GM18507 (cell line): ENCODE results near the gene PXK.
A peak's percentile ranks its signal among the peaks of the same experiment; 100 is the strongest.
"Not testable (repeated sequence)": the region's sequence is repeated elsewhere in the genome, so short reads cannot be mapped to it uniquely, and the experiment has no call there.

Experiments
- DNase-seq: peaks from one replicate; pipeline ENCODE4 v3.0.0; 2011; ENCODE audit warnings: low read depth; ENCODE audit not compliant: insufficient read length; ENCODE audit errors: extremely low spot score
- FAIRE-seq: peaks from 2 replicates; lab custom pipeline; 2011; peaks lifted over from hg19 to GRCh38; lab: Jason Lieb, UNC

The PXK gene

GRCh38 chr3:58332575-58333188 is at the start of gene PXK:
TSS of gene PXK (plus strand) at chr3:58332892. CDS start at chr3:58332989, 97 bp downstream.
- peak; percentile 39 for FAIRE-seq
- peak; percentile 58 for DNase-seq

GRCh38 chr3:58285334-58285733 is 47.4 kb upstream of the PXK start:
- no peak for FAIRE-seq

GRCh38 chr3:58287354-58287753 is 45.3 kb upstream of the PXK start:
- no peak for FAIRE-seq
- no peak for DNase-seq

More at GRCh38 chr3:58285334-58285733, 47.4 kb upstream of the PXK start:
- no peak for DNase-seq

GRCh38 chr3:58288011-58288728 is 44.5 kb upstream of the PXK start:
- DNase-seq (no peak), FAIRE-seq (no peak)

- FAIRE-seq, DNase-seq: not testable (repeated sequence)
Observed at GRCh38 chr3:58288964-58289613, 43.6 kb upstream of the PXK start.

GRCh38 chr3:58290446-58290845 is 42.2 kb upstream of the PXK start:
- not testable (repeated sequence) for DNase-seq

GRCh38 chr3:58291671-58292338 is 40.9 kb upstream of the PXK start:
- FAIRE-seq: no peak
- no peak for DNase-seq

More at GRCh38 chr3:58290446-58290845, 42.2 kb upstream of the PXK start:
- FAIRE-seq: not testable (repeated sequence)

- DNase-seq (no peak), FAIRE-seq (no peak)
Observed at GRCh38 chr3:58292866-58293265, 39.8 kb upstream of the PXK start.

GRCh38 chr3:58293516-58293915 is 39.2 kb upstream of the PXK start:
- DNase-seq (no peak), FAIRE-seq (no peak)

GRCh38 chr3:58296269-58296668 is 36.4 kb upstream of the PXK start:
- DNase-seq (no peak), FAIRE-seq (no peak)

GRCh38 chr3:58296843-58297242 is 35.8 kb upstream of the PXK start:
- FAIRE-seq (no peak), DNase-seq (no peak)

GRCh38 chr3:58298190-58298589 is 34.5 kb upstream of the PXK start:
- DNase-seq: no peak
- no peak for FAIRE-seq

- no peak for FAIRE-seq
- no peak for DNase-seq
Observed at GRCh38 chr3:58299075-58299474, 33.6 kb upstream of the PXK start.

GRCh38 chr3:58299839-58300516 is 32.7 kb upstream of the PXK start:
- DNase-seq (no peak), FAIRE-seq (peak; percentile 56)

- peak; percentile 99 for FAIRE-seq
- peak; percentile 91 for DNase-seq
Observed at GRCh38 chr3:58305882-58306711, 26.6 kb upstream of the PXK start, which contains the start of the genes HTD2 and RPP14. TSS of gene HTD2 (plus strand) at chr3:58306520. CDS start at chr3:58317614, 11,094 bp downstream. TSS of gene RPP14 (plus strand) at chr3:58306245. CDS start at chr3:58310330, 4,085 bp downstream.

GRCh38 chr3:58307639-58308215 is 25.0 kb upstream of the PXK start:
- no peak for DNase-seq
- peak; percentile 66 for FAIRE-seq

- DNase-seq (no peak), FAIRE-seq (no peak)
Observed at GRCh38 chr3:58308728-58309127, 24.0 kb upstream of the PXK start.

- FAIRE-seq (no peak), DNase-seq (no peak)
Observed at GRCh38 chr3:58317811-58318210, 14.9 kb upstream of the PXK start.
